ENCODE data around the gene SEMA4B.

- TF ChIP-seq CTCF (conservative IDR thresholded peaks at IDR 0.05; ENCODE audit: low read length) (no peak), EZH2phosphoT487 (IDR thresholded peaks at IDR 0.05; ENCODE audit: borderline replicate concordance) (no peak)
Measured at GRCh38 chr15:90188914-90189748, 12.0 kb upstream of the SEMA4B start.

Measured in Loucy (cell line).